NOMO-1 treated with dmso at 0.1 percent for 144 hours (cell line): ENCODE data around the gene ATP11A.

ENCODE experiments used
- DNase-seq: peaks from one replicate; lab custom pipeline; 2025; ENCODE audit not compliant: unreplicated experiment; lab: John Stamatoyannopoulos, UW

Gene ATP11A

GRCh38 chr13:112888238-112889111 lies 198.6 kb downstream of the ATP11A start:
- no peak for DNase-seq

DNA sequence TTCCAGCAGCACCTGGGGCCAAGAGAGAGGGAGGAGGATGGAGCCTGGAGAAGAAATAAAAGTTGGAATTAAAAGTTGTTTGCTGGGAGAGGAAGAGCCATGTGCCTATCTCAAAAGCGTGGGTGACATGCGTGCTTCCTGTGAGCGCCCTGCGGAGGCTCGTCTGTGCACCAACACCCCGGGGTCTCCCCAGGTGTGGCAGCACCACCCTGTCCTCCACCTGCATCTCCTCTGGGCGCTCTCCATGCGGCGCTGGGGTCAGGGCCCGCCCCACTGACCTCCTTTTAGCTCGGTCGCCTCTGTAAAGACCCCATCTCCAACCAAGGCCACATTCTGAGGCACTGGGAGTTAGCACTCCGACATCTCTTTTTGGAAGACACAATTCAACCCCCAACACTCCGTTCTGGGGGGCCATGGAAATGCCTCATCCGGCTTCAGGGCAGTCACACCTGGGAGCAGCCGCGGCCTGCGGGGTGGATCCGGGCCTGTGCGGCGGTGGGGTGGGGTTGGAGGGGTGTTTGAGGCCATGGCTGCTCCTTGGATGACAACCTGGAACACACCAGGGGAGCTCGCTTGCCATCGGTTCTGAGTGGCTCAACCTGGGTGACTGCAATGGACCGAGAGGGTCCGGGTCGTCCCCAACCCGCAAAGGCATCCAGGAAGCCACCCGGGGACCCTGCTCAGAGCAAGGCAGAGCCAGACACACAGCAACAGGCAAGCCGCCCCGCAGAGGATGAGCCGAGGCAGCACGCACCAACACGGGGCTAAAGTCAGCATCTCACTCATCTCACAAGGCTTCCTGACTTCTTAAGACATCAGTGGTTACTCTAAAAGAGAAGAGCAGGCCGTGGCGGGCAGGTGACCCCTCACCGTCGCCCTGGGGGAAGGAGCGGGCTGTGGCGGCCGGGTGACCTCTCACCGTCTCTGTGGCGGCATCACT lies 199.8 kb downstream of the ATP11A start:
- no peak for DNase-seq

- no peak for DNase-seq
Observed at GRCh38 chr13:112890316-112891145, 200.7 kb downstream of the ATP11A start.

GRCh38 chr13:112891477-112892401 lies 201.9 kb downstream of the ATP11A start:
- no peak for DNase-seq

DNA sequence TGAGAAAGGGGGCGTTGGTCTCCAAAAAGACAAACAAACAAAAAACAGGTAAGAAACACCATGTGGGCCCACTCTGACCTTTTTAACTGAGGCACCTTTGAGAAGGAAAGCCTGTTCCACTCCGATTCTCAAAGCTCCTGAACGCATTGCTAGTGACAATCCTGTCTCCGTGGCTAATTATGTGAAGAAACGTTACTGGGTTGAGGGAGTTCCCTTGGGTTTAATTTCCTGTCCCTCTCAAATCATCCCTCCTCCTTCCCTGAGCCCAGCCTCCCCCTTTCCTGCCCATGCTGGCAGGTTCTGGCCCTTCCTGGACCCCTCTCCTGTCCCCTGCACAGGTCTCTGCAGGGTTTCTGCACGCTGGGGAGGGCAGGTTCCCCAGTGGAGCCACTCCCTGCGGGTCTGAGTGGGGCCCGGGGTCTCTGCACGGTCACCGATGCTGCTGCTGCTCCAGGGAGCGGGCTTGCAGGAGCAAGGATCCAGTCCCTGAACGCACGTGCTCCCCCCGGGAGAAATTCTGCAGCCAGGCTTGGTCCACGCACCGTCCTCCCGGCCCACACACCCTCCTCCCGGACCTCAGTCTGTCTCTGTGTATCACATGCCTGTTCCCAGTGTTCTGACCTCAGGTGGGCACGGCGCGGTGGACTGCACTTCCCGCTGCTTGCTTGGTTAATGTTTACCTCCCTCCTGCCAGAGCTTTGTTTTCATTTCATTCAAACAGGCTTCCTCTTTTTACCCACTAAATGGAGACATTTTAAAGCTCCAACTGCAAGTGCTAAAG lies 202.8 kb downstream of the ATP11A start:
- no peak for DNase-seq

DNA sequence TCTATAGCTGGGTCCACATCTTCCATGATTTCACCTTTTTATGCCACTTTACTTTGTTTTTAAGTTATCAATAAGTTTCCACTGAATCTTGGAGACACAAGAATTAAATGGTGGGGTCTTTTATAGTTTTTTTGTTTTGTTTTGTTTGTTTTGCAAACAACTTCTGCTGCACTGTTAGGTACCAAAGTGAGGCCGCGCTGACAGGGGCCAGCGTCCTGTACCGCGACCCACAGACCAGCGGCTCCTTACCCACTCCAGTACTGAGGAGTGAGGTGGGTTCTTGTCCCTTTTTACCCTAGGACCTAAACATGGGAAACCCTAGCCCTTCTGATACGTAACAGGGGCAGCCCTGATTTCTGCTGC lies 203.3 kb downstream of the ATP11A start:
- no peak for DNase-seq

DNA sequence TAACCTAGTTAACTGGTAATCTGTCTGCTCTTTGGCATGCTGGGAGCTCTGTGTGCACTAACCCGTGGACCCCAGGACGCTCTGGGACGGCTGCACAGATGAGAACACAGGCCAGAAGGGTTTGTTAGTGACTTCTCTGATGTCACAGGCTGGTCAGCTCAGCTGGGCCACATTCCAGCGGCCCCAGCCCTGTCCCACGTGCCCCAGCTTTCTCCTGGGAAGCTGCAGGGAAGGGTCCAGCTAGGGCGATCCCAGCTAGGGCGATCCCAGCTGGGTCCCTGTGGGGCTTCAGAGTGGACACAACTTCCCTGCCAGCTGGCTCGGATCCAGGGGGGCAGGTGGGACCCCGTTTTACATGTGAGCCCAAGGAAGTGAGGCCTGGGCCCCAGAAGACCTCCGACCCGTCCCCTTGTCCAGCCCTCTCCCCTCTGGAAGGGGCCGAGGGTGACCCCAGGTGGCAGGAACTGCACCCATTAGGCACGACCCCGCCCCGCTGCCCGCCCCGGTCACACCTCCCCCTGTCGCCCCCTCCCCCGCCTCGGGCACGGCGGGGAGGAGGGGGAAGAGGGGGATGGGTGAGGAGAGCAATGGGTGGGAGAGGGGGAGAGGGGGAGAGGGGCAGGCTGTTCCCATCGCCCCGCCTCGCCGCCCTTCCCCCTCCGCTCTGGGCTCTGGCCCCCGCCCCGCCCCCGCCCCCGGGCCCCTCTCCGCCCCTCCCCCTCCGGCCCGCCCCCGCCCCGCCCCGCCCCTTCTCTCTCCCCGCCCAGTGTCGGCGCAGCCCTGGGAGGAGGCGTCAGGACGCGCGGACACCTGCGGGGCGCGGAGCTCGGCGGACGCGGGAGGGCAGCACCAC lies 204.0 kb downstream of the ATP11A start:
- DNase-seq: no peak

DNA sequence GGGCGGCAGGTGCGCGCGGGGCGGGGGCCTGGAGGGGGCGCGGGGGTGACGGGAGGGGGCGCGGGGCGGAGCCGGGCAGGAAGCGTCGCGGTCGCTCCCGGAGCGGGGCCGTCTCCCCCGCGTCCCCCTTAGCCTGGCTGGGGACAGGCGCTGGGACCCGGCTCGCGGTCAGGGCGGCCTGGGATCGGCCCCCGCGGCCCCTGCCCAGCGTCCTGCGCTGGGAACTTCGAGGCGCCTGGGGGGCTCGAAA lies 204.5 kb downstream of the ATP11A start:
- DNase-seq: no peak

- DNase-seq: no peak
Observed at GRCh38 chr13:112894673-112895481, 205.0 kb downstream of the ATP11A start.

GRCh38 chr13:112895521-112896465 lies 206.0 kb downstream of the ATP11A start:
- peak; percentile 100 for DNase-seq

GRCh38 chr13:112896736-112897602 lies 207.1 kb downstream of the ATP11A start:
- DNase-seq: no peak

GRCh38 chr13:112897603-112897955 lies 207.7 kb downstream of the ATP11A start:
- DNase-seq: no peak

DNA sequence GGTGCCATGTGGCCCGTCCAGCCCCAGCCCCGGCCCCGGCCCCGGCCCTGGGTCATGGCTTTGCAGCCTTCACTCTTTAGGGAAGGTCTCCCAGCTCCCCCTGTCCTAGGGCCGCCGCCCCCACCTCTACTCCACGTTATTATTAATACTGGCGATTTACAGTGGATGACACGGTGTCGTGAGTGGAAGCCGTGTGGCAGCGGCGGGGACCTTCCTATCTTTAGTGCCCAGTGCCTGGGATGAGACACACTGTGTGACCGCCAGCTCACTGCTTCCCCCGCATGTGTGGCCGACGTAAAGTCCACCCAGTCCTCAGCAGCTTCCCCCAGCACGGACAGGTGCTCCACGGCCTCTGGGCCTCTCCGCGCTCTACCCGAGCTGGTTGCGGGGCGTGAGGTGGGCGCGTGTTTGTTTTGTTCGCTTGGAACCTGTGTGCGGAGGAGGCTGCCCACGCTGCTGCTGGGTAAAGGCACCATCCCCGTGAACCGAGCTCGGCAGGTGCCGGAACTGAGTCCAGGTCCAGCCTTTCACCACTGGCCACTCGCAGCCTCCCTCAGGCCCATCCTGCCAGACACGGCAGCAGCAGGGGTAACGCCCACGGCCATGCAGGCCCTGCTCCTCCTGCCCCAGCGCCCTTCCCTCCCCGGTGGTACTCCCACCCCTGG lies 208.2 kb downstream of the ATP11A start:
- DNase-seq: no peak

GRCh38 chr13:112898621-112899280 lies 208.9 kb downstream of the ATP11A start:
- no peak for DNase-seq
